GM19397 (cell line): ENCODE data around the gene ARAP2.

Source experiments
- ATAC-seq: cut with Tn5 transposase; IDR thresholded peaks from one replicate; pipeline ENCODE4 v1.9.1; 2021; ENCODE audit warnings: mild to moderate bottlenecking, moderate library complexity; ENCODE audit not compliant: unreplicated experiment

ARAP2 gene

GRCh38 chr4:36053930-36054329 lies 190.4 kb downstream of the ARAP2 start:
- ATAC-seq: no peak

DNA sequence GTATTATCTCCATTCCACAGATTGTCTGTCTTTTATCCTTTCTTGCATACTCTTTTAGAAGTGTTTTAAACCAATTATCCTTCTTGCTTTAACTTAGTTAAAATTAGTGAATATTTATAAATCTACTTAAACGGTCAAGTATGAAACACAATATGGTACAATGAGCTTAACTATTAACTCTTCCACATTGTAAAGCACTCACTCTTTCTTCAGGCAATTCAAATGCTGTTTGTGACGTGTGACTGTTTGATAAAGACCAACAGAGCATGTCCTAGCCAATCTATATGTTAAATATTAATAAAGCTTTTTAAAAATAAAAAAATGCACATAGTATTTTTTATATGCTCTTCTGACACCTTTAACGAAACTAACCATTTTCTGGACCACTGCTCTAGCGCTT lies 192.7 kb downstream of the ARAP2 start:
- no peak for ATAC-seq

DNA sequence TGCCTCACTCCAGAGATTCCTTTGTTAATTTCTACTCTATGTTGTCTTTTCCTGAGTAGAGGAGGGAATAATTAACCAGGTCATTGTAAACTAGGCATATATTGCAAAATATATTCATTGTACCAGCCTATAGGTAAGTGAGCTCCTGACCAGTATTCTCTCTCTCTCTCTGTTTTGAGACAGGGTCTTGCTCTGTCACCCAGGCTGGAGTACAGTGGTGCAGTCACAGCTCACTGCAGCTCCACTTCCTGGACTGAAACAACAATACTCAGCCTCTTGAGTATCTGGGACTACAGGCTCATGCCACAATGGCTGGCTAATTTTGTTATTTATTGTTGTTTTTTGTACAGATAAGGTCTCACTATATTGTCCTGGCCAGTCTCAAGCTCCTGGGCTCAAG lies 198.3 kb downstream of the ARAP2 start:
- no peak for ATAC-seq

DNA sequence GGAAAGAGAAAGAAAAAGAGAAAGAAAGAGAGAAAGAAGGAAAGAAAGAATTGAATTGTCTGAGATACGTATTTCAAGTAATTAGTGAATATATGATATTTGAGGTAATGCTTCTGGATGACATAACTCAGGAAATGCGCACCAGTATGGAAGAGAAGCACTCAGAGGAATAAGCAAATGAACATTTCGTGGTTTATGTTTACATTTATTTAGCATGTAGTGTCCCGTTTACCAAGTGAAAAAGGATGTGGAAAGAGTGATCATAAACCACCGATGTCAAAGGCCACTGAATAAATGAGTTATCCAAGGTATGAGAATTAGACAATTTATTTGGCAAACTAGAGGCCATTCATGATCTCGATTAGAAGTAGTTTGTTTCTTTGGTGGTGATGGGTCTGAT lies 200.4 kb downstream of the ARAP2 start:
- ATAC-seq: no peak

DNA sequence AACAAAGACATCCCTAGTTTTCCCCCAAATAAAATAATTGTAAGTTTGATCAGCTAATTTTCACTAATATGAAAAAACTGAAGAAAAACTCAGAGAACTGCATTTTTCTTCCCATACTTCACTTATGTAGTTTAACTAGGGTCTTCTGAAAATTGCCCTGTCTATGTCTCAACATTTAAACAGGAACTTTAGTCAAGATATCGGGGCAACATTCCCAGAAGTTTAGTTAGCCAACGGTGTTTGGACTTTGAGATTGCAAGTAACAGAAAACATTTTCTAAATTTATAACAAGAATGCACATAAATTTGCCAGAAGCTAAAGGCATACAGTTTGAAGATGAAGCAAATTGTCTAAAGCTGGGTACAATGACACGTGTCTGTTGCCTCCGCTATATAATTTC lies 201.1 kb downstream of the ARAP2 start:
- ATAC-seq: no peak

- no peak for ATAC-seq
Observed at GRCh38 chr4:36042122-36042970, 202.0 kb downstream of the ARAP2 start.

GRCh38 chr4:36041340-36041739 lies 203.0 kb downstream of the ARAP2 start:
- ATAC-seq: no peak

- no peak for ATAC-seq
Observed at GRCh38 chr4:36039026-36039425, 205.3 kb downstream of the ARAP2 start.

DNA sequence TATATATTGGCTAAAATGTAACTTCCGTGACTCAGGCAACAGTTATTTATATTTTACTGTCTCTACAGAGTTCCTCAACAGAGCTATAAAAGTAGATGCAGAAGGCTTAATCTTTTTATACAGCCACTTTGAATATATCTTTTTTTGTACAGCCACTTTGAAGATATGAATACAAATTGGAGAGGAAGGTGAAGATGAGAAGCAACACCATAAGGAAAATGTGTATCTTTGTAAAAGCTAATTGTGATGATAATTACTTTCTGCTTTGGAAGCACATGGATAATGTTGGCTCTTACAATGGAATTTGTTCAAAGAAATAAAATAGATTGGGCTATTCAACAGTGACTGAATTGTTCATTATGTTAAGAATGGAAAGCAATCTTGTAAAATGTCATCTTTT lies 205.8 kb downstream of the ARAP2 start:
- ATAC-seq: no peak

- no peak for ATAC-seq
Observed at GRCh38 chr4:36037127-36037526, 207.2 kb downstream of the ARAP2 start.

DNA sequence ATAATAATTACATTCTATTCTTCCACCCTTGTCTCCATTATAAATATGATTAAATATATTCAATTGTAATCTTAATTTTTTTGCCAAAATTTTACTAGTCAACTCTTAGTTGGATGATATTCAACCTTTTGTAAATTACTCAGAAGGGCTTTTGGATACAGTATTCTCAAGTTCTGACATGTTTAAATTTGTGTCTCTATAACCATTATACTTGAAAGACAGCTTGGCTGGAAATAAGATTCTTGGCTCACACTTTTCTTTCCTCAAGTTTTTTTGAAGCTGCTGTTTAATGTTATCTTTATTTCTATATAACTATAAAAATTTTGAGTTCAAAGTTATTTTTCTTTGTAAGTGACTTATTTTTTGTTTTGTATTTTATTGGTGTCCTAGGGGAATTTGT lies 214.4 kb downstream of the ARAP2 start:
- no peak for ATAC-seq

DNA sequence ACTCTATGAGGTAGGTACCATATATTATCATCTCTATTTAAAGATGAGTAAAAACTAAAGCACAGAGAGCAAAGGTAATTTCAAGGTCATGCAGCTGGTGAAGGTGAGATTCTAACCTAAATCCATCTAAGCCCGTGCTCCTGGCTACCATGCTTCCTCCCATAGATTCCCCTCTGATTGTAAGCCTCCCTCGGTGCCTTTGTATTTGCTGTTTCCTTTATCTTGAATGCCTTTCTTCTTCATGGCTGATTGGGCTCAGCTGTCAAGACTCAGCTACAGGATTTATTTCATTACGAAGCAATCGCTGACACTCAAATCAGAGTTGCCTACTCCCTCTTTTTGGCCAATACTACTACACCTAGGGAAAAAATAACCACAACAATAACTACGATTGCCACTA lies 217.1 kb downstream of the ARAP2 start:
- ATAC-seq: no peak

- ATAC-seq: no peak
Observed at GRCh38 chr4:36026348-36026880, 217.9 kb downstream of the ARAP2 start.

DNA sequence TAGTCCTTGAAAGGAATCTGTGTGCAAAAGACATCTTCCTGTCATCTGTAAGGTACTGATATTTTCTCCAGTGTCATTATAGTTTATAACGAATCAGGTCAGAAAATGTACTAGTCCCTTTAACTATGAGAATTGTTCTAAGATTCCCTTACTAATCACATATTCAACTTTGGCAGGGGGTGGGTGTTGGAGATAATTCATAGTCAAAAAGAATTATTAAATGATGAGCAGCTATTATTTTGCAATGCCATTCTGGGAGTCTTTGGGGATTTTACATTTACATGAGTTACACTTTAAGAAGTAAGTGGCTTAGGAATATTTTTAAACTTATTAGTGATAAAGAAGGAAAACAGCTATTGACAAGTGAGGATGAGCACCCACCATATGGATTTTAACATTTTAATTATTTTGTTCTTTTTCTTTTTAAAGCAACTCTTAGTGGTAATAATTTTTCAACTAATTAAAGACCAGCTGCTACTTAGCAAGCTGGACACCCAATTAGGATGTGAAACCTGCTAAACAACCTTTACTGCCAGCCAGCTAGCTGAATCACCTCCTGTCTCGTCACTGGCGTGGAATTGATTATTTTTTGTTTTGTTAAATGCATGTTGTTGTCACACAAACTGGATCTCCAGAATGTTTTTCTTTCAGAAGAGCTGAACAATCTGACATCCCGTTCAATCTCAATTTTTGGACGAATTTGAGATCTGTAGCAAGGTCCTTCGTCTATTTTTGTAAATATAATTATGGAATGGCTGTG lies 219.2 kb downstream of the ARAP2 start:
- ATAC-seq: no peak

DNA sequence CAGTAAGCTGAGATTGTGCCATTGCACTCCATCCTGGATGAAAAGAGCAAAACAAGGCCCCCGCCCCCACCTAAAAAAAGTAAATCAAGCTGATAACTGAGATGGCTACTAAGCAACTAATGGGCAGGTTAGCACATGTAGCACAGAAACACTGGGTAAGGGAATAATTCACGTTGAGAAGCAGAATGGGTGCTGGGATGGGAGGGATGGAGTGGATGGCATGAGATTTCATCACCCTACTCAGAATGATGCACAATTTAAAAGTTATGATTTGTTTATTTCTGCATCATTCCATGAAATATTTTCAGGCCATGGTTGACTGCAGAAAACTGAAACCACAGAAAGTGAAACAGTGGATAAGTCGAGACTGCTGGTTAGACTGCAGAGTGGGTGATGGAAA lies 224.0 kb downstream of the ARAP2 start:
- no peak for ATAC-seq
